Mammary epithelial cell (primary cell): ENCODE data around the gene PARG.
"Not testable (repeated sequence)": the region's sequence is repeated elsewhere in the genome, so short reads cannot be mapped to it uniquely, and the experiment has no call there.

Experiments
- EZH2 ChIP-seq: IDR thresholded peaks from 2 replicates; pipeline ENCODE4 v1.6.1; 2012; ENCODE audit warnings: low read length, inconsistent platforms, borderline replicate concordance
- TF ChIP-seq, protein P1 (sequence below), 2 donors: IDR thresholded peaks in 1 of 2; conservative IDR thresholded peaks in 1 of 2; 2 replicates each; pipeline ENCODE4 v1.5.1; 2011 to 2012; ENCODE audit warnings: inconsistent platforms in 2 of 2, low read length in 2 of 2, mild to moderate bottlenecking in 2 of 2, control low read depth in 1 of 2, low read depth in 1 of 2; ENCODE audit not compliant: insufficient read depth in 1 of 2; ENCODE audit errors: extremely low read depth in 1 of 2

DNA sequence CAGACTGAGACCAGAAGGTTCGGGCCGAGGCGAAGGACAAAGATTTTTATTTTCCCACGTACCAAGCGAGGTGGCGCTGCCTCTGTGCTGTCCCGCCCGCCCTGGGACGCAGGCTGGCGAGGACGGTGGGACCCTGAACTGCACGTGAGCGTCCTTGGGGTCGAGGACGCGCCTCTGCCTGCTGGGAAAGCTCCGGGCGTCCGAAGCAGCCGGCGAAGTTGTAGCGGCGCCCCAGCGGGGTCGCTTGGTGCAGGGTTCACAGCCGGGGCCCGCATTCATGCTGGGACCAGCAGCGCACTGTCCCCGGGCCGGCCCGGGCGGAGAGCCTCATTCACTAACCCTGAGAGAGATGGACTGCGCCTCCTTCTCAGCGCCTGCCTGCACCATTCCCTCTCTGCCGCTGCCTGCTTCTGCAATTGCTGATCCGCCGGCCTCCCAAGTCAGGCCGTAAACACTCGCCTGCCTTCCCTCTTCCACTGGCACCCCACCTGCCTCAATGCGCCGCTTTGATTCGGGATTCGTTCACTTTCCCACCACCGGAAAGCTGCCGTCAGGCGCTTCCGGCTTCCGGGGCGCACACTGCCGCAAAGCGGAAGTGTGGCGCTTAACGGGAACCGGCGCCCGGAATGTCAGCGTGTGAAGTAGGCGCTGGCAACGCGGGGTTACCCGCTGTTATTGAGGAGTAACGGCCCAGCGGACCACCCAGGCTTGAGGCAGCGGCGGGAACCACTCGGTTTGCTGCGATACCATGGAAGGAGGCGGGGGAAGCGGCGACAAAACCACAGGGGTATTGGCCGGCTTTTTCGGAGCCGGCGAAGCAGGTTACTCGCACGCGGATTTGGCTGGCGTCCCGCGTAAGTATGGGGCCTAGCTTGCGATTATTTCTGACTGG is at the start of gene PARG, which contains the start of gene TIMM23B:
- TF ChIP-seq, protein P1, sequence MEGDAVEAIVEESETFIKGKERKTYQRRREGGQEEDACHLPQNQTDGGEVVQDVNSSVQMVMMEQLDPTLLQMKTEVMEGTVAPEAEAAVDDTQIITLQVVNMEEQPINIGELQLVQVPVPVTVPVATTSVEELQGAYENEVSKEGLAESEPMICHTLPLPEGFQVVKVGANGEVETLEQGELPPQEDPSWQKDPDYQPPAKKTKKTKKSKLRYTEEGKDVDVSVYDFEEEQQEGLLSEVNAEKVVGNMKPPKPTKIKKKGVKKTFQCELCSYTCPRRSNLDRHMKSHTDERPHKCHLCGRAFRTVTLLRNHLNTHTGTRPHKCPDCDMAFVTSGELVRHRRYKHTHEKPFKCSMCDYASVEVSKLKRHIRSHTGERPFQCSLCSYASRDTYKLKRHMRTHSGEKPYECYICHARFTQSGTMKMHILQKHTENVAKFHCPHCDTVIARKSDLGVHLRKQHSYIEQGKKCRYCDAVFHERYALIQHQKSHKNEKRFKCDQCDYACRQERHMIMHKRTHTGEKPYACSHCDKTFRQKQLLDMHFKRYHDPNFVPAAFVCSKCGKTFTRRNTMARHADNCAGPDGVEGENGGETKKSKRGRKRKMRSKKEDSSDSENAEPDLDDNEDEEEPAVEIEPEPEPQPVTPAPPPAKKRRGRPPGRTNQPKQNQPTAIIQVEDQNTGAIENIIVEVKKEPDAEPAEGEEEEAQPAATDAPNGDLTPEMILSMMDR (conservative IDR thresholded peaks at IDR 0.05 in 1 of 2, IDR thresholded peaks at IDR 0.05 in 1 of 2; ENCODE audit: extremely low read depth in 1 of 2, insufficient read depth in 1 of 2, low read depth in 1 of 2, low read length in 2 of 2), result not testable (repeated sequence)
- not testable (repeated sequence) for TF ChIP-seq EZH2
